D721Med (cell line): ENCODE measurements around the gene GLIPR2.
"Not testable (repeated sequence)": the region's sequence is repeated elsewhere in the genome, so short reads cannot be mapped to it uniquely, and the experiment has no call there.

Source experiments
- DNase-seq: peaks from one replicate; pipeline ENCODE4 v3.0.0; 2011; ENCODE audit warnings: low spot score; ENCODE audit not compliant: insufficient read length
- FAIRE-seq: peaks from 2 replicates; lab custom pipeline; 2011; peaks lifted over from hg19 to GRCh38; lab: Jason Lieb, UNC
- CTCF ChIP-seq: IDR thresholded peaks from 2 replicates; pipeline ENCODE4 v1.5.1; 2012; ENCODE audit warnings: mild to moderate bottlenecking, control low read depth; ENCODE audit not compliant: insufficient read depth; ENCODE audit errors: missing control alignments

The GLIPR2 gene

GRCh38 chr9:36170531-36170930, 34.0 kb downstream of the GLIPR2 start:
- FAIRE-seq (no peak), DNase-seq (no peak)
- TF ChIP-seq CTCF: no peak

GRCh38 chr9:36173861-36174260, 37.3 kb downstream of the GLIPR2 start:
- no peak for TF ChIP-seq CTCF
- no peak for FAIRE-seq
- no peak for DNase-seq

- no peak for TF ChIP-seq CTCF
- FAIRE-seq (no peak), DNase-seq (no peak)
These were observed 37.7 kb downstream of the GLIPR2 start for GRCh38 chr9:36174271-36174670.

GRCh38 chr9:36174731-36175130, 38.2 kb downstream of the GLIPR2 start:
- DNase-seq (no peak), FAIRE-seq (no peak)
- no peak for TF ChIP-seq CTCF

- FAIRE-seq, DNase-seq: not testable (repeated sequence)
These were observed 38.7 kb downstream of the GLIPR2 start for GRCh38 chr9:36175209-36175608.

GRCh38 chr9:36176496-36176895, 40.0 kb downstream of the GLIPR2 start:
- FAIRE-seq, DNase-seq: not testable (repeated sequence)

GRCh38 chr9:36177571-36177970, 41.0 kb downstream of the GLIPR2 start:
- FAIRE-seq (no peak), DNase-seq (no peak)
- no peak for TF ChIP-seq CTCF

- FAIRE-seq, DNase-seq: not testable (repeated sequence)
These were observed 43.7 kb downstream of the GLIPR2 start for GRCh38 chr9:36180243-36180642.

GRCh38 chr9:36187414-36187813, 50.9 kb downstream of the GLIPR2 start:
- no peak for FAIRE-seq
- TF ChIP-seq CTCF: no peak
- DNase-seq: no peak
